ENCODE results near the gene SLC4A5.
"Not testable (repeated sequence)": the region's sequence is repeated elsewhere in the genome, so short reads cannot be mapped to it uniquely, and the experiment has no call there.

Gene SLC4A5

GRCh38 chr2:74191596-74192380 lies 151.4 kb downstream of the SLC4A5 start:
- no peak for DNase-seq

DNA sequence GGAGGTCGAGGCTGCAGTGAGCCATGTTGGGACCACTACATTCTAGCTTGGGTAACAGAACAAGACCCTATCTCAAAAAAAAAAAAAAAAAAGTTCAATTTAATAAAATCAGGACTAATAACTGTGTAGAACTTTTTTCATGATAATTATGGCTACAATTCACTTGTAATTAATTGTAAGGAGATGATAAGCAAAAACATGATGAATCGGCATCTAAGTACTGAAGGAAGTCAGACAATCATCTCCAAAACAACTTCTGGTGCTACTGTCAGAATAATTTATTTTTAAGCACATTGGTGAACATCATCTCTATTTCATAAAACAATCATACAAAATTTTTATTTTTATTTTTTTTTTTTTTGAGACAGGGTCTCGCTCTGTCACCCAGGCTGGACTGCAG lies 154.5 kb downstream of the SLC4A5 start:
- no peak for DNase-seq

- no peak for DNase-seq
Observed at GRCh38 chr2:74188018-74188601, 155.1 kb downstream of the SLC4A5 start.

GRCh38 chr2:74186706-74187105 lies 156.5 kb downstream of the SLC4A5 start:
- DNase-seq: not testable (repeated sequence)

DNA sequence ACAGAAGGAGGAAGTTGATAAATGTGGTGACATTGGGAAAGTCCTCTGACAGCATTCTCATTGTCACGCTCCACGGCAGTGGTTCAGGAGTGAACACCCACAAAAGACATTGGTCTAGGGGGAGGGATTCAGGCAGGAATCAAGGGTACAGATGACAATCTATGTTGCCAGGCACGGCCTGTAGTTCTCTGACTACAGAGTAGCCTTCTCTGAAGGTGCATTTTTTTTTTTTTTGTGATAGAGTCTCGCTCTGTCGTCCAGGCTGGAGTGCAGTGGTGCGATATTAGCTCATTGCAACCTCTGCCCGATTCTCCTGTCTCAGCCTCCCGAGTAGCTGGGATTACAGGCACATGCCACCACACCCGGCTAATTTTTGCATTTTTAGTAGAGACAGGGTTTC lies 157.2 kb downstream of the SLC4A5 start:
- peak; percentile 52 for DNase-seq

- no peak for DNase-seq
Observed at GRCh38 chr2:74183878-74184277, 159.3 kb downstream of the SLC4A5 start.

- DNase-seq: peak; percentile 31
Observed at GRCh38 chr2:74181739-74182138, 161.5 kb downstream of the SLC4A5 start.

- no peak for DNase-seq
Observed at GRCh38 chr2:74179063-74179865, 164.0 kb downstream of the SLC4A5 start.

DNA sequence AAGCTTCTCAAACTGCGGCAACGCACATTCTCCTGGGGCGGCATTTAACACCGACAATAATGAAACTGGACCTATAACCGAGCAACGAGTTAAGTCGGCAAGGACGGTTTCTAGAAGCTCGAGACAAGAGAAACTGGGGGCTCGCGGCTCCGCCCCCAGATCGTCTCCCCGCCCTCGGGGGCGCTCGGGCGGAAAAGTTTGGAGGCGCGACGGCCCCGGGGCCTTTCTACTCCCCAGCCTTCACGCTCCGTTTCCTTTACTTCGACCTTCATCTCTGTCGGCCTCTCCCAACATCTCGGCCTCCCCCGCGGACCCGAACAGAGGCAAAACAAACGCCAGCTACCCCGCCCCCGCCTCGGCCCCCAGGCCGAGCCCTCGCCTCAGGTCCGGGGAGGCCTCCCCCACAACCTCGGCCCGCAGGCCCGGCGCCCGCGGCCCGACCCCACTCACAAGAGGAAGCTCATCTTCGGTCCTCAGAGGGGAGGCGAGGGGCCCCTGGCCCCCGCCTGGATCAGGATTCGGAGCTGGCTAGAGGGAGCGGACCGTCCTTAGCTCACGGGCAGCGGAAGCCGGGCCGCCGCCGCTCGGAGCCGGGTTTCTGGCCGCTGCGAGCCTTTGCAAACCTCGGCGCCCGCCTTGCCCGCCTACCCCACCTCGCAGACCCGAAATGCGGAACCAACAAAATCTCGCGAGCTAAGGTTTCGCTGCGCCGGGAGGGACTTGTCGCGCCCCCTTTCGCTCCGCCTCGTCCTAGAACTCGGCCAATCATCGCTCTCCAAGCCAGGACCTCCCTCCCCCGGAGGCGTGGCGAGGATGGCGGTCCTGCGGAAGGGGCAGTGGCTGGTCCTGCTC lies 164.8 kb downstream of the SLC4A5 start, which contains the start of gene MOB1A:
Gene MOB1A (minus strand): TSS at position 669 of the 852 bp plus-strand sequence. CDS start 205 bp downstream, at position 464.
- DNase-seq: peak; percentile 98

GRCh38 chr2:74177696-74178095 lies 165.5 kb downstream of the SLC4A5 start:
- no peak for DNase-seq

GRCh38 chr2:74174909-74175308 lies 168.3 kb downstream of the SLC4A5 start:
- DNase-seq: no peak

- DNase-seq: no peak
Observed at GRCh38 chr2:74168739-74169138, 174.5 kb downstream of the SLC4A5 start.

Measured in CD4-positive, alpha-beta T cell treated with Interleukin-12 subunit alpha and Interleukin-12 subunit beta, for 1 hour (primary cell).